GM18498 (cell line): ENCODE measurements around the gene SMIM24.
"Not testable (repeated sequence)": the region's sequence is repeated elsewhere in the genome, so short reads cannot be mapped to it uniquely, and the experiment has no call there.

Experiments
- ATAC-seq: cut with Tn5 transposase; IDR thresholded peaks from one replicate; pipeline ENCODE4 v1.9.1; 2021; ENCODE audit warnings: mild to moderate bottlenecking, moderate library complexity; ENCODE audit not compliant: unreplicated experiment

SMIM24 gene

GRCh38 chr19:3480383-3481091 is at the start of gene SMIM24:
Gene SMIM24 (minus strand): TSS chr19:3480525. CDS start chr19:3480463, 62 bp downstream.
- ATAC-seq: no peak

- not testable (repeated sequence) for ATAC-seq
Measured at GRCh38 chr19:3529299-3529698, 49.0 kb upstream of the SMIM24 start.

- ATAC-seq: no peak
Measured at GRCh38 chr19:3528539-3529211, 48.4 kb upstream of the SMIM24 start.

DNA sequence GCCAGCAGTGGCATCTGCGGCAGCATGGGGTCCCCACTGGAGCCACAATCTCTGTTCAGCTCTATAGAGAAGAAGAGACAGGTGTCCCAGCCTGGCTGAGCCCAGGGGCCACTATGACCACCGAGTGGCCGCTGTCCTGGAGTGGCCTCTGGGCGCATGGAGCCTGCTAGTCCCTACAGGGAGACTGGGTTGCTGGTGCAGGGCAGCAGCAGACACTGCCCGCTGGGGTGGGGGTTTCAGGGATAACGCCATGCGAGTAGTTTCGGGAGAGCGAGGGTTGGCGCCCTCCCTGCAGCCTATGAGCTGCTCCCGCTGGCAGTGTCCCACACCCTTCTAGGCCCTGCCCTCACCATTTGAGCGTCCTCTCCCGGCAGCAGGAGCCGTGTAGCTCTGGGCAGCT is 47.8 kb upstream of the SMIM24 start:
- no peak for ATAC-seq

DNA sequence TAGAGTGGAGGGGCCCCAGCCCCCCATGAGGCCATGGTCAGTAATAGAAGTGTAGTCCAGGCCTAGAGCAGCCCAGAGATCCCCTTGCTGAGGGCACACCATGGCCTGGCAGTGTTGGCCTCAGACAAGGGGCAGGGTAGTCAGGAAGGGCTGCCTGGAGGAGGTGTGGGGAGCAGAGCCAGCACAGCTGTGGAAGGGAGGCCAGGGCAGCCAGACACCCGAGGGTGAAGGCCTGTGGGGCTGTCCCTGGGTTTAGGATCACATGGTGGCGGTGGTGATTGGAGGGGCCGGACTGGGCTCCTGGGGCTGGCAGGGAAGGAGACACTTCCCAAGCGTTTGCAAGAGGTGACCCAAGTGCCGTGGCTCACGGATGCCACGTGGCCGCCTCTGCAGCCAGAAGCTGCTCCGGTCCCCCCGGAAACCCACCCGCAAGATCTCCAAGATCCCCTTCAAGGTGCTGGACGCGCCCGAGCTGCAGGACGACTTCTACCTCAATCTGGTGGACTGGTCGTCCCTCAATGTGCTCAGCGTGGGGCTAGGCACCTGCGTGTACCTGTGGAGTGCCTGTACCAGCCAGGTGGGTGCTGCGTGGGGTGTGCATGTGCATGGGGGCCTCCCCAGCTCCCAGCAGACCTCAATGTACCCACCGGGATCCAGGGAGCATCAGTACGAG is 47.0 kb upstream of the SMIM24 start:
- no peak for ATAC-seq

GRCh38 chr19:3526507-3527237 is 46.3 kb upstream of the SMIM24 start:
- ATAC-seq: no peak

GRCh38 chr19:3524904-3525451 is 44.7 kb upstream of the SMIM24 start:
- no peak for ATAC-seq

- no peak for ATAC-seq
Measured at GRCh38 chr19:3524078-3524842, 43.9 kb upstream of the SMIM24 start.

DNA sequence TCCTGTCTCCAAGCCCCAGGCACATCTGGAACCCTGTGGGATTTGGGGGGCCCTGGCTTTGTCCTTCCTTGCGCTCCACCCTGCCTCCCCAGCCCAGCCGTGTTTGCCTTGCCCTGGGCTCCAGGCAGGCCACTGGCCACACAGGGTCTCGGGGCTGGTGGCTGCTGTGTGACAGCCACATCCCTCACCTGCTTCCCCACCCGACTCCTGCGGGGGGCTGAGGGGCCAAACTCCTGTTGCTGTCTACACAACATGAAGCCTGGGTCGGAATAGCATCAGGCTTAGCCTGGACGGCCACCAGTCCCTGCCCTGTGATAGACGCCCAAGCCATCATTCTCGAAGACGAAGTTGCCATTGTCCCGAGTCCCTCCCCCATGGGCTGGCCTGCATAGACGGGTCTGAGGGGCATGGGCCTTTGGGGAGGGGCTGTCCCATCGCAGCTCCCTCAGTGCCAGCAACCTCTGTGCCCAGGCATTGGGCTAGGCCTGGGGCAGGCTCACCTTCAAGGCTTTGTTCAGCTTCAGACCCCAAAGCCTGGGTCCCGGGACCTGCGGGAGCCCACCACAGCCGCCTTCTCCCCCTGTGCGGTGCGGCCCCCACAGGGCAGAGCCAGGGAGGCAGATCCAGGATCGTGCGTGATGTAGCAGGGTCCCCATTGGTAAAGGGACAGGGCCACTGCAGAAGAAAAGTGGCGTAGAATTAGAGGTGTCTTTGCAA is 43.2 kb upstream of the SMIM24 start:
- ATAC-seq: no peak

GRCh38 chr19:3522421-3523360 is 42.4 kb upstream of the SMIM24 start:
- ATAC-seq: no peak

- no peak for ATAC-seq
Measured at GRCh38 chr19:3521104-3521445, 40.8 kb upstream of the SMIM24 start.

GRCh38 chr19:3520166-3521103 is 40.1 kb upstream of the SMIM24 start:
- no peak for ATAC-seq

- no peak for ATAC-seq
Measured at GRCh38 chr19:3519126-3519525, 38.8 kb upstream of the SMIM24 start.

- no peak for ATAC-seq
Measured at GRCh38 chr19:3518659-3519058, 38.3 kb upstream of the SMIM24 start.

GRCh38 chr19:3518255-3518654 is 37.9 kb upstream of the SMIM24 start:
- ATAC-seq: no peak

DNA sequence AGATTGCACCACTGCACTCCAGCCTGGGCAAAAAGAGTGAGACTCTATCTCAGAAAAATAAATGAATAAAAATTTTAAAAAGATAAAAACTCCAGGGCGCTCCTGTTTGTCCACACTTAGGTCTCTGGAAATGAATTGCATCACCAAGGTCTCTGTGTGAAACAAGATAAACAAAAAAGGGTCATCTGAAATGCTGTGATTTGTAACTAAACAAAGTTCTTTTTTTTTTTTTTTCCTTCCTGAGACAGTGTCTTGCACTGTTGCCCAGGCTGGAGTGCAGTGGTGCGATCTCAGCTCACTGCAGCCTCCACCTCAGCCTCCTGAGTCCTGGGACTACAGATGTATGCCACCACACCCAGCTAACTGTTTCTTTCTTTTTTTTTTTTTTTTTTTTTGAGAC is 37.3 kb upstream of the SMIM24 start:
- ATAC-seq: no peak

DNA sequence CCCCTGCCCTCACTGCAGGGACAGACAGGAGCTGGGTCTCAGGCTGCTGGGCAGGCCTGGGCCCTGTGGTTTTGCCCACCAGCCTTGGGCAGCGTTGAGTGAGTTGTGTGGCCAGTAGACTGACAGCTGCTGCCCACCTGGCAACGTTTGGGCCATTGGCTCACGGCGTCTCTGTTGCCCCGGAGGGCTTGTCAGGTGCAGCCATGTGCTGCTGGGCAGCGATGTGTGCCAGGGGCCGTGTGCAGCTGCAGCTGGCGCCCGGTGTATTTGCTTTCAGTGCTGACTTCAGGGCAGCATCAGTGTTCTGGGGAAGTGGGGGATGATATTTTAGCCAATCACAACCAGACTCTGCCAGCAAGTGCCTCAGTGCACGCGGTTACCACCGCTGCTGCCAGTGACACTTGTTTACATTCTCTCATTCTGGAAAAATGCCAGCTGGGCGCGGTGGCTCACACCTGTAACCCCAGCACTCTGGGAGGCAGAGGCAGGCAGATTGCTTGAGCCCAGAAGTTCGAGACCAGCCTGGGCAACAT is 36.4 kb upstream of the SMIM24 start:
- ATAC-seq: no peak
